ENCODE data around the gene EPN3.

EPN3 gene

DNA sequence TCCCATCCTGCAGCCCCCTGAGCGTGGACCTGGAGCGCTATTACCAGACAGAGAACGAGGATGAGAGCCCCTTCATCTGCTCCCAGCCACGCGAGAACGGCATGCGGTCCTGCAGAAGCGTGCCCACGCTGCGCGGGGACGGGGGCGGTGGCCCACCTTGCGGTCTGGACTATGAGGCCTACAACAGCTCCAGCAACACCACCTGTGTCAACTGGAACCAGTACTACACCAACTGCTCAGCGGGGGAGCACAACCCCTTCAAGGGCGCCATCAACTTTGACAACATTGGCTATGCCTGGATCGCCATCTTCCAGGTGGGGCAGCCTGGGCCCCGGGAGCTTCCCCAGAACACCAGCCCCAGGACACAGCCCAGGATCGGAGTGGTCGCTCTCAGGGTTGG, 40.0 kb downstream of the EPN3 start:
- no peak for FAIRE-seq

DNA sequence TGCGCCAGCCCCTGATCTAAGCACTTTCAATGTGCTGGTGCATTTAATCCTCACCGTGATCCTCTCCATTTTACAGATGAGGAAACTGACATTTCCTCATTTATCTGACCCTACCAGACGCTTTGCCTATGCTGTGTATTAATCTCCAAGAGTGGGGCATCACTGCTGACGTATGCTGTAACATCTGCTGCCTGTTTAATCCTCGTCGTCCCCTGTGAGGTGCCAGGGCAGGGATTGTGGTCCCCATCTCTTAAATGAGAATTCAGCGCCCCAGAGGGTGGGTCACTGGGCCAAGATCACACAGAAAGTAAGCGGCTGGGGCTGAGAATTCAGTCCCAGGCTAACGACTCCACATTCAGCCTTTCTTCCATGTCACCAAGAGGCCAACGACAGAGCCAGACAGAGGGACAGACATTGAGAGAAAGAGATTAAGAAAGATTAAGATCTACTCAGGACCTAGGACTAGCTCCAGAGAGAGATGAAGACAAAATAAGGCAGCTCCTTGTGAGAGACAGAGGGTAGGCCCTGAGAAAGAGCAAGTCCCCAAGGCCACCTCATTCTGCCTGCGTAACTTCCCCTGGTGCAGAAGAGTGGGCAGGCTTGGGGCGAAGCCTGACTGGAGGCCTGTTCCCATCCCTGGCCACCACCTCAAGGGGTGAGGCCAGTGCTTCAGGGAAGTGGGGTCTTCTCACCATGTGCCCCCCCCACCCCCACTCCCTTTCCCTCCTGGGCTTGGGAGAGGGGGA, 41.5 kb downstream of the EPN3 start:
- FAIRE-seq: no peak

DNA sequence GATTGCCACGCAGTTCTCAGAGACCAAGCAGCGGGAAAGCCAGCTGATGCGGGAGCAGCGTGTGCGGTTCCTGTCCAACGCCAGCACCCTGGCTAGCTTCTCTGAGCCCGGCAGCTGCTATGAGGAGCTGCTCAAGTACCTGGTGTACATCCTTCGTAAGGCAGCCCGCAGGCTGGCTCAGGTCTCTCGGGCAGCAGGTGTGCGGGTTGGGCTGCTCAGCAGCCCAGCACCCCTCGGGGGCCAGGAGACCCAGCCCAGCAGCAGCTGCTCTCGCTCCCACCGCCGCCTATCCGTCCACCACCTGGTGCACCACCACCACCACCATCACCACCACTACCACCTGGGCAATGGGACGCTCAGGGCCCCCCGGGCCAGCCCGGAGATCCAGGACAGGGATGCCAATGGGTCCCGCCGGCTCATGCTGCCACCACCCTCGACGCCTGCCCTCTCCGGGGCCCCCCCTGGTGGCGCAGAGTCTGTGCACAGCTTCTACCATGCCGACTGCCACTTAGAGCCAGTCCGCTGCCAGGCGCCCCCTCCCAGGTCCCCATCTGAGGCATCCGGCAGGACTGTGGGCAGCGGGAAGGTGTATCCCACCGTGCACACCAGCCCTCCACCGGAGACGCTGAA, 43.2 kb downstream of the EPN3 start:
- FAIRE-seq: no peak

DNA sequence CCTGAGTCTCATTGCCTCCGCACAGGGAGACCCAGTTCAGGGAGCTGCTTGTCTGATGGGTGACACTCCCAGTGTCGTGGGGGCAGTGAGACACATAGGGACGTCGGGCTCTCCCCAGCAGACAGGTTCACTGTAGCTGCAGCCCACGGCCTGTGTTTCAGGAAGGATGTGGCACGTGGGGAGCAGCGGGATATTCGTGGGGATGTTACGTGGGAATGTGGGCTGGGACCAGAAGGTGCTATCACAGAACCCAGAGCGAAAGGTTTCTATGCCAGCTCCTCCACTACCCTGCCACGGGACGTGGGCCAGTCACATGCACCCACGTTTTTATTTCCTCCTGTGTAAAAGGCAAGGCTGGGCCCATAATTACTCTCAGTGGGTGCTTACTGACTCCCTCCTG, 44.3 kb downstream of the EPN3 start:
- no peak for FAIRE-seq

DNA sequence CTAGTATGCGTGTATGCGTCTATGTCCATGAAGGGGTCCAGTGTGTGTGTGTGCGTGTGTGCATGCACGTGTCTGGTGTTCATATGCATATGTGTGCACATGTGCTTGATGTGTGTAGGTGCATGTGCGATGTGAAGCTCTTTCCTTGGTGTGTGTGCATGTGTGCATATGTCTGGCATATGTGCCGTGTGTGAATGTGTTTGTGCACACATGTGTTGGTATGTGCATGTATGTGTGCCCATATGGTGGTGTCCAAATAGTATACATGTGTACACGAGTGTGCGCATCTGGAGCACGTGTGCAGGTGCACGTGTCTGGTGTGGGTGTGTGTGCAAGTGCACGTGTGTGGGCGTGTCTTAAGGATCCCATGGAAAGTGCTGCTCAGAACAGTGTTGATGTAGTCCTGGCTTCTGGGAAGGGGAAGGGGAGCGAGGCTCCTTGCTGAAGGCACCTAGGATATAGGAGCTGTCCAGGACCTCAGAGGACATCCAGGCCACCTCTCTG, 45.0 kb downstream of the EPN3 start:
- FAIRE-seq: no peak

- FAIRE-seq: no peak
These were observed 45.6 kb downstream of the EPN3 start for GRCh38 chr17:50578173-50578572.

- no peak for FAIRE-seq
These were observed 46.9 kb downstream of the EPN3 start for GRCh38 chr17:50579399-50579798.

- FAIRE-seq: no peak
These were observed 48.1 kb downstream of the EPN3 start for GRCh38 chr17:50580646-50581045.

GRCh38 chr17:50581316-50581715, 48.8 kb downstream of the EPN3 start:
- no peak for FAIRE-seq

DNA sequence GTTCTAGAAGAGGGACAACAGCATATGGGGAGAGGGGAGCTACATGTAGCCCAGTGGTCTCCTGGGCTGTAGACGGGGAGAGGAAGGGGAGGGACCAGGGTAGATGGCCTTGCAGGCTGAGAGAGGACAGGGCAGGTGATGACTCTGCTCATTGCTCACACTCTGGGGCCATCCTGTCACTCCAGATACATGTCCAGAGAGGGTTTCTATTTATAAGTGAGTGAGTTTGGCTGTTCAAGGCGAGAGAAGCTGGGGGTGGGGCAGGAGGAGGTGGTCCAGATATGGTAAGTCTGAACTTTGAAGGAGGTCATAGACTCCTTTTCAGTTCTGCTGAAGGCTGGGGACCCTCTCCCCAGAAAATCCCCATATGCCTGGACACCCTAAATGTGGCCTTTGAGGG, 50.2 kb downstream of the EPN3 start:
- FAIRE-seq: no peak

GRCh38 chr17:50583641-50584040, 51.1 kb downstream of the EPN3 start:
- no peak for FAIRE-seq

DNA sequence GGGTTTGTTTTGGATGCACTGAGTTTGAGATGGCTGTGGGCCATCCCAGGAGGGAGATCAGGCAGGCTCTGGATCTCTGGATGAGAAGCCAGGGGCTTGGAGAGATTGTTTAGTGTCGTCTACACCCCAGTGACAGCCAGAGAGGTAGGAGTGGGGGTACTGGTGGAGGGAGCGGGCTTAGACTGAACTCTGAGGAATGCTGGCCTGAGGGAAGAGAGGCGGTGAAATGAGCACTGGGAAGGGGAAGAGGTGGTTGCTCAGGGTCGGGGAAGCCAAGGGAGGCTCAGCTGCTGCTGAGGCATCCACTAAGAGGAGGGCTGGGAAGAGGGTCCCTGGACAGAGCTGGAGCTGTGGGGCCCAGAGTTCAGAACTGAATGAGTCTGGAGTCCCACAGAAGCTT, 51.6 kb downstream of the EPN3 start:
- FAIRE-seq: no peak

GRCh38 chr17:50584749-50585148, 52.2 kb downstream of the EPN3 start:
- FAIRE-seq: no peak

GRCh38 chr17:50585346-50585745, 52.8 kb downstream of the EPN3 start:
- FAIRE-seq: no peak

DNA sequence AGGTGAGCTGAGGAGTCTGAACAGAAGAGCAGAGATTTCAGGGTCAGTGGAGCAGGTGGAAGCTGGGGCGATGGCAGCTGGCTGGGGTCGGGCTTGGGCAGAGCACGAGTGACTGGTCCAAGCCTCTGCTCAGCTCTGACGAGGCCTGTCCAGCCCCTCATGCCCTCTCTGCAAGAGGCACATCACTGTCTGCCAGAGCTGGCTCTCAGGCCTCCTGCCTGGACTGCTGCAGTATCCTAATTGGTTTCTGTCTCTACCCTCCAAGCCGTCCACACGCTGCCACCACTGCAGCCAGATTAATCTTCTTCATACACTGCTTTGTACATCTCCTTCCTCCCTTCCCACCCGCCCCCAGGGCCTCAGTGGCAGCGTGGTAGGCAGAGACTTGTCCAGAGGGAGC, 53.4 kb downstream of the EPN3 start:
- no peak for FAIRE-seq

DNA sequence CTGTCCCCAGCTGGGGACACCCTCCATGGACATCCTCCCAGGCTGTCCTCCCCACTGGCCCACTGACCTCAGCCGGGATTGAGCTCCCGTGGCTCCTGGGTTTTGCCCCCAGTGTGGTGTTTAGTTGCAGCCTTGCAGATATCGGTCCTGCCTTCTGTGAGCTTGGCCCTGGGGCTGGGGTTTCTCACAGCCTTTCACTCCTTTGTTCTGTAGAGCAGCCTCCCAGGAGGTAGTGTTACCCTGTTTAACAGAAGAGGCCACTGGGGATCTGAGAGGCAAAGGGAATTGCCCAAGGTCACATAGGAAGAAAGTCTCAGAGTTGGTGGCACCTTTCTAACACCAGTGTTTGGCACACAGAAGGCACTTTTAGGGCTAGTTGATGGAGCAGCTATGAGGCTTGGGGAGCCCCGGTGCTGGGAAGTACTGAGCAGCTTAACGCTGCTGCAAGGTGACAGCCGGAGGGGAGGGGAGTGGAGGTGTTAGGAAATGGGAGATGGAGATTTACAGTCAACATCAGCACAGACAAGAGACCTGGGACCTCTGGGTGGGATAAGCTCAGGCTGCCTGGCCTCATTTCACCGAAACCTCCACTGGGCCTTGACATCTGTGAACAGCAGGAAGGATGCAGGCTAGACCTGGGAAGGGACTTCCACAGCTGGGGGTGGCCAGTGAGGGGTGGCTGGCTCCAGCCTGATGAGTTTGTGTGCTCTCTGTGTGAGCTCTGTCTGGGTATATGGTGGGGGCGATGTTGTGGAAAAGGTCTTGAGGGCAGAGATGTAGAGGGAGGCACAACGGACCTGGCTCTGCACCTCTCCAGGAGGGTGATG, 54.1 kb downstream of the EPN3 start:
- FAIRE-seq: no peak

- FAIRE-seq: no peak
These were observed 55.0 kb downstream of the EPN3 start for GRCh38 chr17:50587571-50587970.

DNA sequence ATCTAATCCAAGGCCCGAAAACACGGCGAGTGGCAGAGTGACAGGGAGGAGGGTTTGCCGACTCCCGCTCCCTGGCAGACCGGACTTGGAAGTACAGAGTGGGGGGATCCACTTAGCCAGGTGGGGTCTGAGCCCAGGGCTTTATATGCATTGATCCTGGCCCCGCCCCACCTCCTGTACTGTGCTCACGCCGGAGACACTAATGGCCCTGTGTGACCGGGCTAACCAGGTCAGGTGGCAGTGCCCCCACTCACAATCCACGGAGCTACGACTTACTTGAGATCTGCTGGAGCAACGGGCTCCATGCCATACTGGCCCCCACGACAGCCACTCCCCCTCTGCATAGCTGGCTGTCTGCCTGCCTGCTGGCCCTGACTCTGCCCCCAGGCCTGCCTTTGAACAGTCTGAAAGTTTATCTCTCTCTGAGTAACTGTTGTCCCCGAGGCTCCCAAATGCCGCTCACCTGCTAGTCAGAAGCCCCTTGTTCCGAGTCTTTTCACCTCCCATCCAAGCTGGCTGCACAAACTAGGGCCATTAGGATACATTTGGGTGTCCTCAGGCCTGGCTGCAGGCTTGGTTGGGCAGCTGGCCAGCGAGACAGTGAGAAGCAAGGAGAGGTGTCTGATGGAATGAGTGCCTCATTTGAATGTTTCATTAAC, 56.0 kb downstream of the EPN3 start:
- FAIRE-seq: no peak

GRCh38 chr17:50589095-50589705, 56.7 kb downstream of the EPN3 start:
- no peak for FAIRE-seq

- FAIRE-seq: no peak
These were observed 58.6 kb downstream of the EPN3 start for GRCh38 chr17:50590946-50591737.

GRCh38 chr17:50593321-50593720, 60.8 kb downstream of the EPN3 start:
- FAIRE-seq: no peak
